Esophagus muscularis mucosa (tissue), 4 donors: ENCODE data around the gene AP3B2. TPM values are rescaled to one million over a fixed set of nuclear protein-coding genes. Genes with fewer than 3 reads are reported as not detected.

Experiments
- DNase-seq: peaks from one replicate; pipeline ENCODE4 v3.0.0-alpha.2; 2017; ENCODE audit errors: extremely low spot score
- H3K27ac ChIP-seq, 4 donors: fragments of 200-600 bp; sonication (generic); replicated peaks in 1 of 4; 1 replicate in 3 of 4; 2 replicates in 1 of 4; pipeline ENCODE4 v1.5.1; 2016 to 2019; ENCODE audit warnings: mild to moderate bottlenecking in 1 of 4
- H3K27me3 ChIP-seq, 4 donors: fragments of 200-600 bp; sonication (generic); one replicate each; pipeline versions ENCODE4 v1.5.1 to v1.6.0; 2016 to 2019
- H3K36me3 ChIP-seq, 4 donors: fragments of 200-600 bp; sonication (generic); one replicate each; pipeline ENCODE4 v1.5.1; 2016 to 2019
- H3K4me1 ChIP-seq, 4 donors: fragments of 200-600 bp; sonication (generic); one replicate each; pipeline ENCODE4 v1.5.1; 2016 to 2019
- H3K4me3 ChIP-seq, 4 donors: fragments of 200-600 bp; sonication (generic); 1 replicate in 2 of 4; 2 replicates in 2 of 4; pipeline ENCODE4 v1.5.1; 2016 to 2019; ENCODE audit warnings: mild to moderate bottlenecking in 4 of 4, moderate library complexity in 1 of 4
- H3K9me3 ChIP-seq, 4 donors: fragments of 200-600 bp; sonication (generic); 1 replicate in 3 of 4; 2 replicates in 1 of 4; pipeline ENCODE4 v1.5.1; 2016 to 2019
- CTCF ChIP-seq, 3 experiments: fragments of 200-600 bp in 2 of 3; fragments of 450-650 bp in 1 of 3; sonication (generic) in 2 of 3; IDR thresholded peaks; one replicate each; pipeline ENCODE4 v1.5.1; 2017 to 2019; ENCODE audit warnings: antibody characterized with exemption in 3 of 3, mild to moderate bottlenecking in 2 of 3, moderate library complexity in 1 of 3
- EP300 ChIP-seq: sonication (generic); formaldehyde crosslinking; IDR thresholded peaks from one replicate; pipeline ENCODE4 v1.6.1; 2017; ENCODE audit warnings: antibody characterized with exemption
- POLR2A ChIP-seq: fragments of 450-650 bp; IDR thresholded peaks from one replicate; pipeline ENCODE4 v1.6.1; 2017; ENCODE audit warnings: antibody characterized with exemption, moderate library complexity, mild to moderate bottlenecking, low read depth
- POLR2AphosphoS5 ChIP-seq, 2 donors: sonication (generic); formaldehyde crosslinking; IDR thresholded peaks; one replicate each; pipeline ENCODE4 v1.6.1; 2017; ENCODE audit warnings: antibody characterized with exemption in 2 of 2
- WGBS: methylation state at CpG from one replicate; pipeline ENCODE4 v1.1.5; 2018; 5-methylcytosine and 5-hydroxymethylcytosine counted together
- intact Hi-C: fragments of 100-400 bp; cut with DNase I; formaldehyde crosslinking; loops from one replicate; pipeline ENCODE4 v1.15.1; 2023
- total RNA-seq, 4 donors: library from RNA; depleted of rRNA; stranded (reverse); fragments of >200 nt; gene quantifications; one replicate each; pipeline versions ENCODE4 v1.1.0 to v1.2.1, GENCODE V29; 2016

AP3B2 gene
- total RNA-seq, 4 donors from 2014 or later = 1.2 to 2.1 (median 1.7) TPM

- Histone ChIP-seq H3K4me3 (no peak overlapping the region), H3K27me3 (no peaks in the 10 kb centered on the region), H3K4me1 (no peaks in the 10 kb centered on the region), H3K27ac (no peak overlapping the region), H3K9me3 (no peaks in the 10 kb centered on the region), H3K36me3 (peaks cover 0 to 12% (median 2%) of the 10 kb centered on the region in 4 donors)
- no peak for DNase-seq
- 95% methylated on average over 2 of the region's 2 CpGs for WGBS
- TF ChIP-seq POLR2A (no peak), CTCF (IDR thresholded peaks at IDR 0.05) (no peak), EP300 (no peak), POLR2AphosphoS5 (IDR thresholded peaks at IDR 0.05) (no peak)
- intact Hi-C loops = no loop called here
Observed at GRCh38 chr15:82731527-82731926, 21.9 kb upstream of the AP3B2 start.

GRCh38 chr15:82730022-82730530 lies 20.4 kb upstream of the AP3B2 start:
- no peak overlapping the region for H3K27ac ChIP-seq
- DNase-seq = no peak
- H3K4me3 ChIP-seq = no peak overlapping the region
- H3K9me3 ChIP-seq = no peaks in the 10 kb centered on the region
- H3K4me1 ChIP-seq = no peaks in the 10 kb centered on the region
- peaks cover 0 to 4% (median 2%) of the 10 kb centered on the region in 4 donors for H3K36me3 ChIP-seq
- TF ChIP-seq EP300 = no peak
- TF ChIP-seq POLR2A = no peak
- TF ChIP-seq POLR2AphosphoS5 (IDR thresholded peaks at IDR 0.05) = no peak
- TF ChIP-seq CTCF (IDR thresholded peaks at IDR 0.05) = no peak
- H3K27me3 ChIP-seq = no peaks in the 10 kb centered on the region
- WGBS = 92% methylated on average over 11 of the region's 11 CpGs
- intact Hi-C loops = no loop called here

GRCh38 chr15:82726816-82727215 lies 17.1 kb upstream of the AP3B2 start:
- Histone ChIP-seq H3K4me3 (no peak overlapping the region), H3K27me3 (peaks cover 0 to 5% (median 0%) of the 10 kb centered on the region in 4 donors), H3K9me3 (no peaks in the 10 kb centered on the region), H3K27ac (no peak overlapping the region), H3K4me1 (no peaks in the 10 kb centered on the region), H3K36me3 (no peaks in the 10 kb centered on the region)
- DNase-seq = no peak
- no peak for TF ChIP-seq EP300
- no peak for TF ChIP-seq POLR2AphosphoS5 (IDR thresholded peaks at IDR 0.05)
- TF ChIP-seq CTCF (IDR thresholded peaks at IDR 0.05) = no peak
- intact Hi-C loops = no loop called here
- WGBS = 97% methylated on average over 10 of the region's 10 CpGs

- H3K4me3 ChIP-seq = no peak overlapping the region
- intact Hi-C loops = no loop called here
- WGBS = 84% methylated on average over 4 of the region's 4 CpGs
Observed at GRCh38 chr15:82715003-82715402, 5.3 kb upstream of the AP3B2 start.

More at GRCh38 chr15:82715003-82715402, 5.3 kb upstream of the AP3B2 start:
- Histone ChIP-seq H3K27me3 (peaks cover 0 to 23% (median 0%) of the 10 kb centered on the region in 4 donors), H3K9me3 (no peaks in the 10 kb centered on the region), H3K4me1 (peaks cover 6 to 7% (median 6%) of the 10 kb centered on the region in 4 donors), H3K36me3 (no peaks in the 10 kb centered on the region), H3K27ac (no peak overlapping the region)
- no peak for DNase-seq
- TF ChIP-seq POLR2A (no peak), POLR2AphosphoS5 (IDR thresholded peaks at IDR 0.05) (no peak), CTCF (IDR thresholded peaks at IDR 0.05) (no peak), EP300 (no peak)
